ENCODE results near the gene MEIOC.
"Not testable (repeated sequence)": the region's sequence is repeated elsewhere in the genome, so short reads cannot be mapped to it uniquely, and the experiment has no call there.

The MEIOC gene
- 0.04 to 0.33 (median 0.17) reads per million in 18 experiments for total RNA-seq

- DNase-seq = peak; percentile 16 to 27
These were observed at the start of gene MEIOC for GRCh38 chr17:44655983-44656710. TSS of gene MEIOC (plus strand) at chr17:44656468. CDS start at chr17:44656614, 146 bp downstream.

DNA sequence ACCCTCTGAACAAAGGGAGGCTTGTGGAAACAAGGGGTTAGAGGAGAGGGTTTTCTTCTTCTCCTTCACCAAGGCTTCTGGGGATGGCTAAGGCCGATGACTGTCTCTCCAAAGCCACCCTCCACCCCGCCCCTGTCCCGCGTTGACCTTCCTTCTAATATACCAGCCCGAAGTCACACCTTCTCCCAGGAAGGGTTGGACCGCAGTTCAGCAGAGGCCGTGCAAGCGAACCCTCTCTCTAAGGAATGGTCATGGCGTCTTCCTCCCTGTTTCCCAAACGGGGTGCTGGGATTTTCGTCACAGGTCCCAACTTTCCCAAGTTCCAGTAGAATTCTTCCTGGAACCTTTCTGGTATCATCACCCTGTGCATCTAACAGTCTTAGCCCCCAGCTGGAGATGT lies 49.6 kb upstream of the MEIOC start:
- DNase-seq = no peak

DNA sequence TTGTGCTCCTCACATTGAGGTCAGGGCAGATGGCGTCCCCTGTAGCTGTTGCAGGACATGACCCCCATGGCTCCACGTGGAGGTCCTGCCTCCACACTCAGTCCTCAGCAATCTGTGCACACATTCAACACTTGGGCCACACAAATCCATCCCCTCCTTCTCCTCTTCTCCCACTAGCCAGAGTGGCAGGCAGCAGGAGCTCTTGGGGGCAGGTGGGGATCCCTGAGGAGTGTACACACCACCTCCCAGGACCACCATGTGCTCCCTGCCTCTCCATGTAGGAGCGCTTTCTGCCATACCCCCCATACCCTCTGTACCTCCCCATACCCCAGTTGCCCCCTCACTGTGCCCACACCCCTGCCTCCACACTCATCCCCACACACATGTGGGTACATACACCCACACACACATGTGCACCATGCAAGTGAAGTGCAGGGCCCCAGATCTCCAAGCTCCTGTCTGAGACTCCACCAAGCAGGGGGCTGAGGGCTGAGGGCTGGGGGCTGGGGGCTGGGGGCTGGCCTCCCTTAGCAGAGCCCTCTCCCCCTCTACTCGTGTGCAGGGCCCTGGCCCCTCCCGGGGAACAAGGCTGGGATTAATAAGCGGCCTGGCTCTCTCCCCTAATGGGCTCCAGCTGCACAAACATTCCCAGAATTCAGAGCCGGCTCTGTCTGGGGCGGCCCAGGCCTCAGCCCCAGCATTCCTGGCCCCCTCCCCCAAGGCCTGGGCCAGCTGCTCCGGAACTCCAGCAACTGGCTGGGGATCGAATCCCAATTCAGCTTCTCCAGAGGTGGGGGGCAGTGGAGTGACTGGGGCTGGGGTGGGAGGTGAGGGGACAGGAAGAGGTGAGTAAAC lies 48.2 kb upstream of the MEIOC start:
- no peak for DNase-seq

DNA sequence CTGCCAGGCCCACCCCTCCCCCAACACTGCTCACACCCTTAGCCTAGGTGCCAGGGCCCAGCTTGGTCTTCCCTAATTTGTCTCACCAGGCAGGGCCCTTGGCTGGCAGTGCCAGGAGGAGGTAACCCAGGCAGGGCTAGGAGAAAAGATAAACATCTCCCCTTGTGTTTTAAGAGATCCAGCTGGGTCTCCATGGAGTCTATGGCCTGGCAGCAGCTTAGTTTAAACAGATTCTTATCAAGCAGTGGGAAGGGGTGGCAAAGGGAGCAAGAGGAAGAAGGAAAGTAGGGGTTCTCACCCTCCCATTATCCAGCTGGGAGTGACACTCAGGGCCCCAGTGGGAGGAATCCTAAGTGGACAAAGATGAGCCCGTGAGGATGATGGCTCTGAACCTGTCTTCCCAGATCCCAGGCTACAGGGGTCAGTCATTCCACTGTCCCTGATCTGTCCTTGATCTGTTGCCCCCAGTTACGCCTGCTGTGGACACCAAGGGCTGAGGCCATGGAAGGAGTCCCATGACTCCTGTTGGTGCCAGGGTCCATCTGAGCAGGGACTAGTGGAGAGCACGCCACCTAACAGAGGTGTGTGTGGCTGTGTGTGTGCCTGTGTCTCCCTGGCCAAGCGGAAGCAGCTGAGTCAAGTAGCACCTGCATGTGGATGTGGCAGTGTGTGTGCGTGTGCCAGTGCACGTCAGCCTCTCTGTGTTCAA lies 47.4 kb upstream of the MEIOC start:
- no peak for DNase-seq

DNA sequence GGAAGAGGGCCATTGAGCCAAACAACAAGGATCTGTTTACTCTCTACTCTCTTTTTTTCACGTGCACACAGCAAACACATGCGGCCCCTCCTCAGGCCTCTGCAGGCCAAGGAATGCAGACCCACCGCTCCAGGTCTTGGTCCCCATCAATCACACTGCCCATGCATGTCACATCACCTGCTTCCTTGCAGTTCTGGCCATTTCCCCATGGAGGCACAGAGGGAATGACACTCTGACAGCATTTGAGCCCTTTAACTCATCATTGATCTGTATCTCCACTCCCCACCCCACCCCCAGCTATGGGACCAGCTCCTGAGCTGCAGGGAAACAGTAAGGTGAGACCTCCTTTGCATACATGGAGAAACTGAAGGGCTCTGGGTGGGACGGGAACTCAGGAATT lies 45.9 kb upstream of the MEIOC start:
- DNase-seq = no peak

DNA sequence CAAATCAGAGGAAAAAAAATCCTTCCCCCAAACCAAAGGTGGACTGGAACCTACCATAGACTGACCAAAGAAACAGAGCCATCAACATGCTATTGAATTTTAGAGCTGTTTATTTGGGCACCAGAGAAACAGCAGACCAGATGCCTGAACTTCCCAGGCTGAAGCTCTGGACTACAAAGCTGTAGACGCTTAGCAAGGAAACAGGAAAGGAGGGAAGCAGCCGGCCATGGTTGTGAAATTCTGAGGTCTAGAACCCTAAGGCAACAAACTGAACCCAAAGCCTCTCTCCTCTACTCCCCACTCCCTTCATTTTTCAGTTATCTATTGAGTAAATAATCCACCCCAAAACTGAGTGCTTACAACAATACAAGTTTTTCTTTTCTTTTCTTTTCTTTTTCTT lies 45.4 kb upstream of the MEIOC start:
- DNase-seq = peak; percentile 35 to 37

DNA sequence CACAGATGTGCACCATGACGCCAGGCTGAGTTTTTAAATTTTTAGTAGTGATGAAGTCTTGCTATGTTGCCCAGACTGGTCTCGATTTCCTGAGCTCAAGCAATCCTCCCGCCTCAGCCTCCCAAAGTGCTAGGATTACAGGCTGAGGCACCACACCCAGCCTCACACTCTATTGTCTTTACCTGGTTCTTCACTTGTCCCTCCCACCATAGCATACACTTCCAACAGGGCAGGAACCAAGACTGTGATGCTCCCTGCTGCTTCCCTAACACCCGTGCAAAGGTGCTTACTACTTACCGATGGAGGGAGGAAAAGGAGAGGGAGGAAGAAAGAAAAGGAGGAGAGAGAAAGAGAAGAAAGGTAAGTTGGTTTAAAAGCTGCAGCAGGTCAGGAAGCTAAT lies 41.4 kb upstream of the MEIOC start:
- no peak for DNase-seq

DNA sequence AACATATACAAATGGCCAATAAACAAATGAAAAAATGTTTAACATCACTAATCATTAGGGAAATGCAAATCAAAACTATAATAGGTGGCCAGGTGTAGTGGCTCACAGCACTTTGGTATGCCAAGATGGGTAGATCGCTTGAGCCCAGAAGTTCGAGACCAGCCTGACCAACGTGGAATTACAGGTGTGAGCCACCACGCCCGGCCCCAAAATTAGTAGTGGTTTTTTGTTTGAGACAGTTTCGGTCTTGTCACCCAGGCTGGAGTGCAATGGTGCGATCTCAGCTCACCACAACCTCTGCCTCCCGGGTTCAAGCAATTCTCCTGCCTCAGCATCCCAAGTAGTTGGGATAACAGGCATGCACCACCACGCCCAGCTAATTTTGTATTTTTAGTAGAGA lies 37.6 kb upstream of the MEIOC start:
- DNase-seq = not testable (repeated sequence)

- no peak for DNase-seq
These were observed 33.1 kb upstream of the MEIOC start for GRCh38 chr17:44623070-44623725.

GRCh38 chr17:44627513-44628242 lies 28.6 kb upstream of the MEIOC start:
- DNase-seq = no peak

DNA sequence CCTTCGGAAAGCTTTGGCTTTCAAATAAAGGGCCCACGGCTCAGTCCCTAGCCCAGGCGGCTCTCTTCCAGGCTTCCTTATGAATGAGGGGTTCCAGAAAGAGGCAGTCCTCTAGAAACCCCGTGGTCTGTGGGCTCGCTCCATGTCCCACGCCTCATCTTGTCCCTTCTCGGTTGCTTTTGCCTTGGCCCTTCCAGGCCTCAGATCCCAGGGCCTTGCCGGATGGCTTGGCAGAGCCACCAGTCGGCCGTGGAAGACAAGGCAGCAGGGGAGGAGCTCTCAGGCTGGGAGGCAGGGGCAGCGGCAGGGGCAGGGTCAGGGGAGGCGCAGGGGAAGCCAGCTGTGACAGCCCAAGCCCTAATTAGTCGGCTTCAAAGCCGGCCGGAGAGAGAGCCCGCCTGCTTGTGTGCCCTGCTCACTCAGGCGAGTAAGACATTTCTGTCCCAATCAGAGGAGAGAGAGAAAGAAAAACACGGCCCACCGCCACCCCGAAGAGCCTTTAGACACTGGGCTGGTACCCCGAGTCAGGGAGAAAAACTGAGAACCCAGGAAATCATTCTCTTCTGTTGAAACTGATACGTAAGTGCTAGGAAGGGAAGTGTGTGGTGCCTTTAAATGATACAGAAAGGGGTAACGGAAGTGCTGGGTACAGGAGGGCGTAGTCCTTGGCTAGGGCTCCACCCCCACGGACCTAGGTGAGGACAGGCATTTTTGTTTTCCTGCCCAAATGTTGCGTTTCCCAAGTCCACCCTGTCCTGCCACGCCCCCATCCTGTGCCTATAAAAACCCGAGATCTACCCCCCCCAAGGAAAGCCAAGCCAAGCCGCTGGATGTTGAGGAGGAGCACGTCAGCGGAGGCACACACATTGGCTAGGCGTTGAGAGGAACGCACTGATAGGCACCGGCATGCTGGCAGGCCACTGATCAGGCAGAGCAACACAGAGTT lies 27.8 kb upstream of the MEIOC start:
- peak; percentile 41 to 67 for DNase-seq

DNA sequence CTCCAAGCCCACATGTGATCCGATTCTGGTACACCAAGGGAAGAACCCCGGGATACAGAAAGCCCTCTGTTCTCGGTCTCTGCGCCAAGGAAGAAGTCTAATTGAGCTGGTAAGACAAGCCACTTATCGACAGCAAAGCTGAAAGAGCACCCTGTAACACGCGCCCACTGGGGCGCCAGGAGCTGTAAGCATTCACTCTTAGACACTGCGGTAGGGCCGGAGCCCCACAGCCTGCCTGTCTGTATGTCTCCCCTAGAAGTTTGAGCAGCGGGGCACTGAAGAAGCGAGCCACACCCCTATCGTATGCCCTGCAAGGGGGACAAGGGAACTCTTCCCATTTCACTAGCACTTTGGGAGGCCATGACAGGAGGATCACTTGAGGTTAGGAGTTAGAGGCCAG lies 27.0 kb upstream of the MEIOC start:
- DNase-seq = no peak

GRCh38 chr17:44630703-44631102 lies 25.6 kb upstream of the MEIOC start:
- DNase-seq = no peak

DNA sequence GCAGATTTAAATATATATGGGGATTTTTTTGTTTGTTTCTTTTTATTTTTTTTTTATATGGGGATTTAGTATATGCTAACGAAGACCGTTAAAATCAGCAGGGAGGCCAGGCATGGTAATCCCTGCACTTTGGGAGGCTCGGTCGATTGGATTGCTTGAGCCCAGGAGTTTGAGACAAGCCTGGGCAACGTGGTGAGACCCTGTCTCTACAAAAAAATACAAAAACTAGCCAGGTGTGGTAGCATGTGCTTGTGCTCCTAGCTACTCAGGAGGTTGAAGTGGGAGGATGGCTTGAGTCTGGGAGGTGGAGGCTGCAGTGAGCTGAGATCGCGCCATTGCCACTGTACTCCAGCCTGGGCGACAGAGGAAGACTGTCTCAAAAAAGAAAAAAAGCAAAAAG lies 22.3 kb upstream of the MEIOC start:
- no peak for DNase-seq

GRCh38 chr17:44634401-44634800 lies 21.9 kb upstream of the MEIOC start:
- DNase-seq = not testable (repeated sequence)

DNA sequence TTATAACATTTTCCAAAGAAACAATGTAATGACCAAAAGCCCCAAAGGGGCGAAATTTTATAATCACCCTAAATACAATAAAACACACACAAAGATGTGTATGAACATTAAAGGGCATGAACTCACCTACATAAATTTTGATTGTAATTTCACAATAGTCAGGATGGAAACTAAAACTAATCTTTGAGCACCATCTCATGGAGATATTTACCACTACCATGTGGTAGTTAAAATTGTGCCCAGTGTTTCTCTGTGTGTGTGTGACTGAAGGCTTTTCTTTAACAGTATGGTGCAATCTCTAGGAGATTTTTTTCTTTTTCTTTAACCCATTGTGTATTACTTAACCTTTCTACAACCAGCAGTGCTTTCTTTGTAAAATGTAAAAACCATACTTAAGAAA lies 19.7 kb upstream of the MEIOC start:
- peak; percentile 34 to 58 for DNase-seq

- DNase-seq = no peak
These were observed 19.2 kb upstream of the MEIOC start for GRCh38 chr17:44637066-44637465.

DNA sequence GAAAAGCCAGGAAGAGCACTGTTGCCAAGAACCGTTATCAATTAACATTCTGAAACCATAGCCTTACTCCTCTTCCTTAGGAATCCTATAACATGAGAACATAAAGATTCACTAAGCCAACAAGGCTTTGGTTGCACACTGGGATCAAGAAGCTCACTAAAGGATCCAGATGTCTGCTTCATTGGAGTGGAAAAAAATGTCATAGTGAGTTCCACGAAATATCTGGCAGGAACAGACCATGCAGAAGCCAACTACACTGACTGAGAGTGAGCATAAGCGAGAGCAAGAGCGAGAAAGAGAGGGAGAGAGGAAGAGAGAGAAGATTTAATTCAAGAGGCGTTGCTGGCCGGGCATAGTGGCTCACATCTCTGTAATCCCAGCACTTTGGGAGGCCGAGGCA lies 13.4 kb upstream of the MEIOC start:
- DNase-seq = no peak

DNA sequence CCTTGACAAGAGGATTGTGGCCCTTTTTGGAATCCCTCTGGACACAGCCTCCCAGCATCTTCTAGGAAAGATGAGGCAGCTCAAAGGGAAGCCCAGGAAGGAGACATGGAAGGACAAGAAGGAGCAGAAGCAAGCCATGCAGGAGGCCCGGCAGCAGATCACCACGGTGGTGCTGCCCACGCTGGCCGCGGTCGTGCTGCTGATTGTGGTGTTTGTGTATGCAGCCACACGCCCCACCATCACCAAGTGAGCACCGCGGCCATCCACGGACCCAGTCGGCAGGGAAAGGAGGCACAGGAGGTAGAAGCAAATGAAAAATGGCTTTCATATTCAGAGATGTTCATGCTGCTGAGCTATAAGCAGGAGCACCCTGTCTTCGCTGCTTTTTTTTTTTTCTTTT lies 10.9 kb upstream of the MEIOC start:
- DNase-seq = no peak

DNA sequence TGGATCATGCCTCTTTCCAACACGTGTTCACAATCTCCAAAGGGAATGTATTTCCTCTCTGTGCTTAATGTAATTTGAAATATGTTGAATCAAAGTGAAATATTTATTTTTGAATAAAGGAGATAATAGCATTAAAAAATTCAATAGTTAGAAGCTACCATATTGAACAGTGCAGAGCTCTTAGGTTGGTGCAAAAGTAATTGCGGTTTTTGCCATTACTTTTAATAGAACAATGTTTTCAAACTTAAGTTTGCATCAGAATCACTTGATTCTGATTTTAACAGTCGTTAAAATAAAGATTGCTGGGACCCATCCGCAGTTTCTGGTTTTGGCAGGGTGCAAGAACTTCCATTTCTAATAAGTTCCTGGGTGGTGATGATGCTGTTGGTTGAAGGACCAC lies 10.0 kb upstream of the MEIOC start:
- DNase-seq = no peak

DNA sequence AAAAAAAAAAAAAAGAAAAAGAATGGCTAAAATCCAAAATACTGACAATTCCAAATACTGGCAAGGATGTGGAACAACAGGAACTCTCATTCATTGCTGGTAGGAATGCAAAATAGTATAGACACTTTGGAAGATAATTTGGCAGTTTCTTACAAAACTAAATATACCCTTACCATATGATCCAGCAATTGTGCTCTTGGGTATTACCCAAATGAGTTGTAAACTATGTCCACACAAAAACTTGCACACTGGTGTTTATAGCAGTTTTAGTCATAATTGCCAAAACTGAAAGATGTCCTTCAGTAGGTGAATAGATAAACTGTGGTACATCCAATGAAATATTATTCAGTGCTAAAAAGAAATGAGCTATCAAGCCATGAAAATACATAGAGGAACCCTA lies 8.5 kb upstream of the MEIOC start:
- DNase-seq = no peak
